ENCODE results near the gene ATG5. TPM values are rescaled to one million over a fixed set of nuclear protein-coding genes. Genes with fewer than 3 reads are reported as not detected.

ATG5 gene
- total RNA-seq, result 31.5 and 37.2 TPM in 2 replicates

GRCh38 chr6:106325336-106326178 is at the start of gene ATG5:
Gene ATG5, minus strand, starts transcription at chr6:106325760. Its CDS starts 9,552 bp downstream, at chr6:106316208.

DNA sequence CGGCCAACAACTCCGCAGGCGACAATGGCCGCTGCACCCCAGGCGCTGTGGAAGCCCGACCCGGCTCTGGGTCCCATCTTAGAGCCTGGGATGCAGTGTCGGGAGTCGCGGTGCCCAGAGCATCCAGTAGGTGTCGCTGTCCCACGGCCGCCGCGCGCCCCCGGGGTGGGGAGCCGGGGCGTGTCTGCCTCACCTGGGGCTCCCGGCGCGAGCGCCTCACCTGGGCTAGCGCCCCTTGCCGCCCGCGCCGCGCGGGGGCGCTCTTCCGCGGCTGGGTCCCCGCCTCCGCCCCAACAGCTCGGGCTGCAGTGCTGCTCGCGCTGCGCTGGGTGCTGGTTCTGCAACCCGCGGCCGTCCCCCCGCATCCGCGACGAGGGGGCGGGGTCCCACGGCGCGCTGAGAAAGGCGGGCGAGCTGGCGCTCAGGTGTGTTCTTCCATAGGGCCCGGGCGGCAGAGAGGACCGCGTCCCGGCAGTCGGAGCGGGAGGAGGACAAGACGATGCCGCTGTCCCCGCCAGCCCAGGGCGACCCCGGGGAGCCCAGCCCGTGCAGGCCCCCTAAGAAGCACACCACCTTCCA is 34.9 kb upstream of the ATG5 start, which contains the start of gene CRYBG1:
TSS of gene CRYBG1 (plus strand) at position 308 of the 579 bp plus-strand sequence. CDS start at position 500, 192 bp downstream.

Other genes starting within 250 kb of the ATG5 start
- 2.7 and 10.5 TPM in 2 replicates for gene PRDM1, start 239.4 kb downstream of the ATG5 start, total RNA-seq
- gene CRYBG1, start 35.0 kb upstream of the ATG5 start, total RNA-seq, result 64.1 and 87.6 TPM in 2 replicates

All from hair follicular keratinocyte (primary cell).